Tibial nerve (tissue), 4 donors: ENCODE measurements around the gene REPIN1. TPM values are rescaled to one million over a fixed set of nuclear protein-coding genes. Genes with fewer than 3 reads are reported as not detected.

Experiments used
- DNase-seq, 2 donors: peaks; one replicate each; pipeline ENCODE4 v3.0.0-alpha.2; 2019; ENCODE audit warnings: low spot score in 2 of 2
- H3K27ac ChIP-seq, 4 donors: fragments of 200-600 bp; sonication (generic) in 3 of 4; one replicate each; pipeline ENCODE4 v1.5.1; 2017 to 2019; ENCODE audit warnings: mild to moderate bottlenecking in 1 of 4
- H3K27me3 ChIP-seq, 2 donors: fragments of 200-600 bp; sonication (generic) in 1 of 2; one replicate each; pipeline versions ENCODE4 v1.5.1 to v1.6.0; 2017 to 2019
- H3K36me3 ChIP-seq, 3 donors: fragments of 200-600 bp; sonication (generic); one replicate each; pipeline ENCODE4 v1.5.1; 2018 to 2019
- H3K4me1 ChIP-seq, 4 donors: fragments of 200-600 bp; sonication (generic) in 3 of 4; one replicate each; pipeline ENCODE4 v1.5.1; 2017 to 2019
- H3K4me3 ChIP-seq, 4 donors: fragments of 200-600 bp; sonication (generic) in 3 of 4; one replicate each; pipeline ENCODE4 v1.5.1; 2017 to 2019; ENCODE audit warnings: mild to moderate bottlenecking in 1 of 4, moderate library complexity in 1 of 4
- H3K9me3 ChIP-seq, 4 donors: fragments of 200-600 bp; sonication (generic) in 3 of 4; one replicate each; pipeline ENCODE4 v1.5.1; 2017 to 2019
- CTCF ChIP-seq, 5 experiments: fragments of 200-600 bp in 3 of 5; fragments of 450-650 bp in 2 of 5; sonication (generic) in 3 of 5; IDR thresholded peaks; one replicate each; pipeline ENCODE4 v1.5.1; 2016 to 2019; ENCODE audit warnings: antibody characterized with exemption in 5 of 5, mild to moderate bottlenecking in 3 of 5, moderate library complexity in 2 of 5
- EP300 ChIP-seq, 2 donors: sonication (generic); formaldehyde crosslinking; IDR thresholded peaks; one replicate each; pipeline ENCODE4 v1.6.1; 2017; ENCODE audit warnings: antibody characterized with exemption in 2 of 2, mild to moderate bottlenecking in 1 of 2
- POLR2A ChIP-seq, 2 donors: fragments of 450-650 bp; IDR thresholded peaks; one replicate each; pipeline ENCODE4 v1.6.1; 2017; ENCODE audit warnings: antibody characterized with exemption in 2 of 2, mild to moderate bottlenecking in 2 of 2, moderate library complexity in 2 of 2
- WGBS, 2 donors: methylation state at CpG; one replicate each; pipeline ENCODE4 v1.1.5; 2018; 5-methylcytosine and 5-hydroxymethylcytosine counted together
- total RNA-seq, 4 donors: library from RNA; depleted of rRNA; stranded (reverse); fragments of >200 nt; gene quantifications; one replicate each; pipeline ENCODE4 v1.1.0, GENCODE V29; 2016

Gene REPIN1
- total RNA-seq, 4 donors from 2014 or later = 65.8 to 70.2 (median 68.3) TPM

- 82 to 84% methylated on average over 32 to 39 of the region's 48 CpGs for WGBS, 2 donors
- H3K36me3 ChIP-seq = peaks cover 0 to 57% (median 0%) of the 10 kb centered on the region in 3 donors
- H3K4me3 ChIP-seq = no peak overlapping the region
- no peak for DNase-seq
- H3K27me3 ChIP-seq = no peaks in the 10 kb centered on the region
- H3K9me3 ChIP-seq = no peaks in the 10 kb centered on the region
- H3K27ac ChIP-seq = peak overlapping the region in 2 of 4 donors; percentile 59 to 98
- H3K4me1 ChIP-seq = peaks cover 0 to 60% (median 24%) of the 10 kb centered on the region in 4 donors
- TF ChIP-seq CTCF (IDR thresholded peaks at IDR 0.05) (no peak), EP300 (IDR thresholded peaks at IDR 0.05) (no peak), POLR2A (IDR thresholded peaks at IDR 0.05) (no peak)
Measured at GRCh38 chr7:150371131-150371995, 2.7 kb downstream of the REPIN1 start.

- WGBS, 2 donors = 87% methylated on average over 10 of the region's 30 CpGs; no CpG with 5 or more reads in 1 of the 2 donors
- Histone ChIP-seq H3K4me1 (peaks cover 0 to 66% (median 24%) of the 10 kb centered on the region in 4 donors), H3K27ac (no peak overlapping the region), H3K9me3 (no peaks in the 10 kb centered on the region), H3K27me3 (no peaks in the 10 kb centered on the region), H3K36me3 (peaks cover 0 to 57% (median 0%) of the 10 kb centered on the region in 3 donors), H3K4me3 (no peak overlapping the region)
- TF ChIP-seq EP300 (IDR thresholded peaks at IDR 0.05) (no peak), POLR2A (IDR thresholded peaks at IDR 0.05) (no peak), CTCF (IDR thresholded peaks at IDR 0.05) (no peak)
- no peak for DNase-seq
Measured at GRCh38 chr7:150371996-150372270, 3.3 kb downstream of the REPIN1 start.

- H3K36me3 ChIP-seq = peaks cover 0 to 57% (median 0%) of the 10 kb centered on the region in 3 donors
- TF ChIP-seq POLR2A (IDR thresholded peaks at IDR 0.05) (no peak), EP300 (IDR thresholded peaks at IDR 0.05) (no peak), CTCF (IDR thresholded peaks at IDR 0.05) (no peak)
- H3K4me1 ChIP-seq = peaks cover 0 to 69% (median 25%) of the 10 kb centered on the region in 4 donors
- H3K9me3 ChIP-seq = no peaks in the 10 kb centered on the region
- no peak for DNase-seq
- no peaks in the 10 kb centered on the region for H3K27me3 ChIP-seq
- H3K4me3 ChIP-seq = no peak overlapping the region
- 85 to 88% methylated on average over 71 to 74 of the region's 79 CpGs for WGBS, 2 donors
- peak overlapping the region in 1 of 4 donors; percentile 24 for H3K27ac ChIP-seq
Measured at GRCh38 chr7:150372271-150373048, 3.8 kb downstream of the REPIN1 start.

GRCh38 chr7:150373049-150373801, 4.6 kb downstream of the REPIN1 start:
- H3K36me3 ChIP-seq = peaks cover 0 to 57% (median 0%) of the 10 kb centered on the region in 3 donors
- peak overlapping the region in 1 of 4 donors; percentile 24 for H3K27ac ChIP-seq
- WGBS, 2 donors = 80 to 83% methylated on average over 21 of the region's 21 CpGs
- no peak overlapping the region for H3K4me3 ChIP-seq
- no peaks in the 10 kb centered on the region for H3K27me3 ChIP-seq
- peaks cover 0 to 69% (median 23%) of the 10 kb centered on the region in 4 donors for H3K4me1 ChIP-seq
- DNase-seq = no peak
- no peak for TF ChIP-seq EP300 (IDR thresholded peaks at IDR 0.05)
- TF ChIP-seq POLR2A (IDR thresholded peaks at IDR 0.05) = no peak
- no peak for TF ChIP-seq CTCF (IDR thresholded peaks at IDR 0.05)
- H3K9me3 ChIP-seq = no peaks in the 10 kb centered on the region
